ENCODE measurements around the gene PKP3. TPM values are rescaled to one million over a fixed set of nuclear protein-coding genes. Genes with fewer than 3 reads are reported as not detected.

PKP3 gene
- polyA plus RNA-seq, 1 donor (not counting 4 experiments of a cell fraction or from before 2014, with no cell fraction given), result 125 TPM

DNA sequence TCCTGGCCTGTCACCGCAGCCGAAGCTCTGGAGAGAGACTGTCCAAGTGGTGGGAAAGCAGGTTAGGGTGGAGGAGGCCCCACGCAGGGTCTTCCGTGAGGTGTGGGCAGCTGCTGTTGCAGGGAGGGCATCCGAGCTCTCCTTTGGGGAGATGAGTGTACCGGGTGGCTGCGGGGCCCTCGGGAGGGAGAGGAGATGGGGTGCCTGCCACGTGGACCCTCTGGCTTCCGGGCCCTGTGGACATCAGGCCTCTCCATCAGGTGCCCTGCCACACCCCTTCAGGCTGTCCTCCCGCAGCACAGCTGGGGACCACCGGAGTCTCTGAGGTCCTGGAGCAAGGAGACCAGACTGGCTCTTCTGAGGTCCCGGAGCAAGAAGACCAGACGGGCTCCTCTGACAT is 57.7 kb downstream of the PKP3 start:
- H3K4me2 ChIP-seq (ENCODE audit: control insufficient read depth, extremely low read depth, insufficient read depth, low read depth, low read length), result peak overlapping the region; percentile 95
- H3K27ac ChIP-seq (ENCODE audit: control insufficient read depth, insufficient read depth, low read length), result no peak overlapping the region
- H4K20me1 ChIP-seq (ENCODE audit: control insufficient read depth, extremely low read depth, insufficient read depth, low read length), result no peaks in the 10 kb centered on the region
- no peak for FAIRE-seq
- H3K36me3 ChIP-seq (ENCODE audit: control insufficient read depth in 2 of 2, extremely low read depth in 1 of 2, insufficient read depth in 2 of 2, low read length in 2 of 2), result peaks cover 13 to 16% of the 10 kb centered on the region in 2 experiments
- no peak for DNase-seq (ENCODE audit: low read depth, low spot score)
- dilution Hi-C loops (cut with MboI; ENCODE audit: extremely low pct_ligation_motif_present, low sequenced_read_pairs), result no loop called here
- peaks cover 22% of the 10 kb centered on the region for H3K4me1 ChIP-seq (ENCODE audit: control insufficient read depth, extremely low read depth, insufficient read depth, low read length)
- H3K9me3 ChIP-seq (ENCODE audit: control insufficient read depth, low read depth, low read length), result no peaks in the 10 kb centered on the region
- H3K27me3 ChIP-seq (ENCODE audit: control insufficient read depth, extremely low read depth, insufficient read depth, low read length), result no peaks in the 10 kb centered on the region
- no peaks in the 10 kb centered on the region for H3K9me1 ChIP-seq (ENCODE audit: control insufficient read depth, extremely low read depth, insufficient read depth, low read length)
- H2AFZ ChIP-seq (ENCODE audit: control insufficient read depth, low read length), result no peak overlapping the region
- peaks cover 61% of the 10 kb centered on the region for H3K79me2 ChIP-seq (ENCODE audit: control insufficient read depth, insufficient read depth, low read length)
- peak overlapping the region; percentile 89 for H3K9ac ChIP-seq (ENCODE audit: control insufficient read depth, extremely low read depth, insufficient read depth, low read length)
- peak overlapping the region in 2 of 3 experiments; percentile 81 to 87 for H3K4me3 ChIP-seq (ENCODE audit: control insufficient read depth in 2 of 3, extremely low read depth in 1 of 3, insufficient read depth in 2 of 3, low read depth in 1 of 3, low read length in 3 of 3)
- TF ChIP-seq, protein P1, sequence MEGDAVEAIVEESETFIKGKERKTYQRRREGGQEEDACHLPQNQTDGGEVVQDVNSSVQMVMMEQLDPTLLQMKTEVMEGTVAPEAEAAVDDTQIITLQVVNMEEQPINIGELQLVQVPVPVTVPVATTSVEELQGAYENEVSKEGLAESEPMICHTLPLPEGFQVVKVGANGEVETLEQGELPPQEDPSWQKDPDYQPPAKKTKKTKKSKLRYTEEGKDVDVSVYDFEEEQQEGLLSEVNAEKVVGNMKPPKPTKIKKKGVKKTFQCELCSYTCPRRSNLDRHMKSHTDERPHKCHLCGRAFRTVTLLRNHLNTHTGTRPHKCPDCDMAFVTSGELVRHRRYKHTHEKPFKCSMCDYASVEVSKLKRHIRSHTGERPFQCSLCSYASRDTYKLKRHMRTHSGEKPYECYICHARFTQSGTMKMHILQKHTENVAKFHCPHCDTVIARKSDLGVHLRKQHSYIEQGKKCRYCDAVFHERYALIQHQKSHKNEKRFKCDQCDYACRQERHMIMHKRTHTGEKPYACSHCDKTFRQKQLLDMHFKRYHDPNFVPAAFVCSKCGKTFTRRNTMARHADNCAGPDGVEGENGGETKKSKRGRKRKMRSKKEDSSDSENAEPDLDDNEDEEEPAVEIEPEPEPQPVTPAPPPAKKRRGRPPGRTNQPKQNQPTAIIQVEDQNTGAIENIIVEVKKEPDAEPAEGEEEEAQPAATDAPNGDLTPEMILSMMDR (optimal IDR thresholded peaks at IDR 0.05 in 1 of 3, IDR thresholded peaks at IDR 0.05 in 1 of 3, conservative IDR thresholded peaks at IDR 0.05 in 1 of 3; ENCODE audit: extremely low read depth in 1 of 3, insufficient read depth in 2 of 3, low read length in 3 of 3), result no peak
- TF ChIP-seq EZH2 (IDR thresholded peaks at IDR 0.05; ENCODE audit: low read length), result no peak

DNA sequence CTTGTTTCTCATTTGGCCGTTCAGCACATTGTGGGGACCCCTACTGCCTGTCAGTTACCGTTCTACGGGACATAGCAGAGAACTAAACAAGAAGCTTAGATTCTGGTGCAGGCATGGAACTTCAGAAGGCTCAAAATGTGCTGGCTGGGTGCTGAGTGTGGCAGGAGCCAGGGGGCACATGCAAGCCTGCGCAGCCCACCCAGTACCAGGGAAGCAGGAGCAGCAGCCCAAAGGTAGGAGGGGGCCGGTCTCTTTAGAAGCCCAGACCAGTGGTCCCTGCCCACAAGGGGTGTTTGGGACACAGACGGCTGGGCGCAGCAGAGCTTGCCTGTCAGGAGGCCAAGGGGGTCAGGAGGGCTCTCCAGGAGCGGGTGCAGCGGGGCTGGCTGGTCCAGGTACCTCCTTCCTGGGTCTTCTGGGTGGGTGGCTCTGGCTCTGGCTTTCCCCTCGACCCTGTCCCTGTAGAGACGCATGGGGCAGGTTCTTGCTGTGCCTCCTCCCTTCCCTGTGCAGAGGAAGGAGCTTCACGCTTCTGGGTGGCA is 58.3 kb downstream of the PKP3 start:
- Histone ChIP-seq H3K4me2 (ENCODE audit: control insufficient read depth, extremely low read depth, insufficient read depth, low read depth, low read length) (no peak overlapping the region), H3K36me3 (ENCODE audit: control insufficient read depth in 2 of 2, extremely low read depth in 1 of 2, insufficient read depth in 2 of 2, low read length in 2 of 2) (peaks cover 13 to 21% of the 10 kb centered on the region in 2 experiments), H3K27me3 (ENCODE audit: control insufficient read depth, extremely low read depth, insufficient read depth, low read length) (no peaks in the 10 kb centered on the region), H3K9me3 (ENCODE audit: control insufficient read depth, low read depth, low read length) (no peaks in the 10 kb centered on the region), H4K20me1 (ENCODE audit: control insufficient read depth, extremely low read depth, insufficient read depth, low read length) (no peaks in the 10 kb centered on the region), H3K79me2 (ENCODE audit: control insufficient read depth, insufficient read depth, low read length) (peaks cover 65% of the 10 kb centered on the region), H3K4me3 (ENCODE audit: control insufficient read depth in 2 of 3, extremely low read depth in 1 of 3, insufficient read depth in 2 of 3, low read depth in 1 of 3, low read length in 3 of 3) (no peak overlapping the region), H3K9me1 (ENCODE audit: control insufficient read depth, extremely low read depth, insufficient read depth, low read length) (no peaks in the 10 kb centered on the region), H2AFZ (ENCODE audit: control insufficient read depth, low read length) (no peak overlapping the region), H3K4me1 (ENCODE audit: control insufficient read depth, extremely low read depth, insufficient read depth, low read length) (peaks cover 17% of the 10 kb centered on the region), H3K9ac (ENCODE audit: control insufficient read depth, extremely low read depth, insufficient read depth, low read length) (no peak overlapping the region), H3K27ac (ENCODE audit: control insufficient read depth, insufficient read depth, low read length) (no peak overlapping the region)
- FAIRE-seq (no peak), DNase-seq (ENCODE audit: low read depth, low spot score) (no peak)
- TF ChIP-seq, protein P1 (optimal IDR thresholded peaks at IDR 0.05 in 1 of 3, IDR thresholded peaks at IDR 0.05 in 1 of 3, conservative IDR thresholded peaks at IDR 0.05 in 1 of 3; ENCODE audit: extremely low read depth in 1 of 3, insufficient read depth in 2 of 3, low read length in 3 of 3), result no peak
- TF ChIP-seq EZH2 (IDR thresholded peaks at IDR 0.05; ENCODE audit: low read length), result no peak
- dilution Hi-C loops (cut with MboI; ENCODE audit: extremely low pct_ligation_motif_present, low sequenced_read_pairs), result no loop called here
